ENCODE data around the gene PI4KB.

PI4KB gene

GRCh38 chr1:151311589-151312331 lies 15.5 kb downstream of the PI4KB start:
- DNase-seq (ENCODE audit: low read depth) = no peak

- DNase-seq (ENCODE audit: low read depth) = no peak
Measured at GRCh38 chr1:151311011-151311410, 16.2 kb downstream of the PI4KB start.

GRCh38 chr1:151309811-151310323 lies 17.3 kb downstream of the PI4KB start:
- no peak for DNase-seq (ENCODE audit: low read depth)

- no peak for DNase-seq (ENCODE audit: low read depth)
Measured at GRCh38 chr1:151294742-151295462, 32.3 kb downstream of the PI4KB start.

- no peak for DNase-seq (ENCODE audit: low read depth)
Measured at GRCh38 chr1:151293093-151293492, 34.1 kb downstream of the PI4KB start.

- DNase-seq (ENCODE audit: low read depth) = no peak
Measured at GRCh38 chr1:151292207-151293030, 34.8 kb downstream of the PI4KB start.

GRCh38 chr1:151290709-151291303 lies 36.4 kb downstream of the PI4KB start:
- no peak for DNase-seq (ENCODE audit: low read depth)

- no peak for DNase-seq (ENCODE audit: low read depth)
Measured at GRCh38 chr1:151289991-151290708, 37.1 kb downstream of the PI4KB start.

- no peak for DNase-seq (ENCODE audit: low read depth)
Measured at GRCh38 chr1:151289080-151289935, 37.9 kb downstream of the PI4KB start.

- DNase-seq (ENCODE audit: low read depth) = no peak
Measured at GRCh38 chr1:151288502-151288901, 38.7 kb downstream of the PI4KB start.

GRCh38 chr1:151287767-151288500 lies 39.3 kb downstream of the PI4KB start:
- DNase-seq (ENCODE audit: low read depth) = no peak

- no peak for DNase-seq (ENCODE audit: low read depth)
Measured at GRCh38 chr1:151287341-151287699, 39.9 kb downstream of the PI4KB start.

GRCh38 chr1:151286619-151287340 lies 40.4 kb downstream of the PI4KB start:
- no peak for DNase-seq (ENCODE audit: low read depth)

- no peak for DNase-seq (ENCODE audit: low read depth)
Measured at GRCh38 chr1:151284013-151284577, 43.1 kb downstream of the PI4KB start.

GRCh38 chr1:151282883-151283725 lies 44.1 kb downstream of the PI4KB start:
- no peak for DNase-seq (ENCODE audit: low read depth)

GRCh38 chr1:151281969-151282882 lies 45.0 kb downstream of the PI4KB start, which contains the start of gene ZNF687:
Gene ZNF687 (plus strand): TSS chr1:151282299. CDS start chr1:151286292, 3,993 bp downstream.
- peak; percentile 85 for DNase-seq (ENCODE audit: low read depth)
